CD4-positive, alpha-beta T cell treated with Interleukin-6 at 100 ng/mL for 8 hours (primary cell): Measurements from ENCODE around the gene MITF.

ENCODE experiments used
- DNase-seq: peaks from one replicate; pipeline ENCODE4 v3.0.0-alpha.2; 2020; ENCODE audit warnings: mixed read lengths, low spot score

MITF gene

DNA sequence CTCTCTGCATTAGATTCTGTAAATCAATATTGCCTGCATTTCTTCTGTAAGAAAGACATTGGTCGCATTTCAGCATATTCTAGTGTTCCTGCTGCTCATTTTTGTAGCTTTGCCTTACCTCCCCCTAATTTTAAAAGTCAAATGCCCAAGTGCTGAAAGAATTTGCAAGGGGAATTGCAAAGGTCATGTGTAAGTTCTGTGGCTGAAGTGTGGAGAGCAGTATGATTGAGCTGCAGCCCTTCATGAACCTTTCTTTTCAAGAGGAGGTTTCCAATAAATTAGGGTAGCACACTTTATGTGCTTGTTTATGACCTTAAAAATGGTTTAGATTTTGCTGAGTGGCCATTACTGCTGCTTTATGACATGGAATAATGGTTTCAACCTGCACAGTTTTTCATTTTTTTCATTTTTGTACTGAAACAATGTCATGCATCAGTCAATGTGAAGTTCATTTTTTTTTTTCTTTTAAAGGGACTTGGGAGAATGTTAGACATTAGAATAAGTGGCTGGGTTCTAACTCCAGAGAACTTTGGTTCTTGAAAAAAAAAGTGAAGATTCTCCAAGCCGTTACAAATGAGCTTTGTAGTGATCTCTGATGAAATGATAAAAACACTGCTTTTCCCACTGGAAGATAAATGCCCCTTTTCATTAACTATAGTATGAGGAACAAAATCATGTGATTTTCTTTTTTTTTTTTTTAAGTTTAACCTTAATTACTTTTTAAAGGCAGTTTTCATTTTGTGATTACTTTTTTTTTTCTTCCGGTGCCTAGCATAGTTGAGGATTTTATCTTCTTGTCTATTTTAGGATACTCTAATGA, 99.6 kb downstream of the MITF start:
- no peak for DNase-seq

DNA sequence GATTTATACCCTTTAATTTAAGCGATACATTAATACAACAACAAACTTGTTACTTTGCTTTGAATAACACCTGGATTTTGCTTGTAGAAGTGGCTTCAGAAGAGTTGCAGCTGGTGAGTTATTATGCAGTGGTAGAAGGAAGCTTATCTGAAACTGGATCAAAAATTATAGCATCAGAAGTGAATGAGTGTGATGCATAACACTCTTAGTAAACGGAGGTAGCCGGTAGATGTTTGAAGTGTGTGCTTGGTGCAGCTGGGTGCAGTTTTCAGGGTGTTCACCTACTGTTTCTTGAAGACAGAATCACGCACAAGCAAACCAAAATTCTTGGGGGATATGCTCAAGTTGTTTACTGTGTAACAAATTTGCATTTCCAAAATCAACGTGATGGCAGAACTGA, 103.1 kb downstream of the MITF start:
- DNase-seq, result no peak

DNA sequence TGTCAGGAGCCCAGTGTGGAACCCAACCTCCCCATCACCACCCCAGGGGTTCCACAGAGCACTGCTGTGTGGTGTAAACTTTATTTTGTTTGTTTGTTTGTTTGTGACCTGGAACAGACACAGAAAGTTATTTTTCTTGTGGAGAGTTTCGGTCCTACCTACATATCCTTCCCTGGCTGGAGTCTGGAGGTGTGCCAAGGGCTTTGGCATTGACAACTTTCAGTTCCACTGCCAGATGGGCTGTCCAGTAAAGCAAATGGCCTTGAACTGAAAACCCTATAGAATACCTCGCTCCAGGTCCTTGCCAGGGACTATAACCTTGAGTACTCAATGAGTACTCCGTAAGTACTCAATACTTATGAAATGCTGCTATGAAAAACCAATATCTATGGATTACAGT, 103.5 kb downstream of the MITF start:
- DNase-seq, result no peak

DNA sequence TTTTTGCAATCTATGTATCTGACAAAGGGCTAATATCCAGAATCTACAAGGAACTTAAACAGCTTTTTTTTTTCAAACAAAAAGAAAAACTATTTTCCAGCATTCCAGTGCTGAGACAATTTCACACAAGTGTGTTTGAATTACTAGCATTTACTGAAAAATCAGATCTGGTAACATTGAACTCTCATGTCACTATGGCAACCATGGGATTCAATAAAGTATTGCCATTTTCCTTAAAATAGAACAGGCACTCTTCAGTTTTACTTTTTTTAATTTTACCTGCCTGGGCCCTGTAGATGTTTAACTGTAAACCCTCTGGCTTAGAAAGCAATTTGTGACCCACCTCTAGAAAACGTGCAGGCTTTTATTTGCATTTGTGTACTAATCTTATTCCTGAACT, 105.4 kb downstream of the MITF start:
- no peak for DNase-seq

DNA sequence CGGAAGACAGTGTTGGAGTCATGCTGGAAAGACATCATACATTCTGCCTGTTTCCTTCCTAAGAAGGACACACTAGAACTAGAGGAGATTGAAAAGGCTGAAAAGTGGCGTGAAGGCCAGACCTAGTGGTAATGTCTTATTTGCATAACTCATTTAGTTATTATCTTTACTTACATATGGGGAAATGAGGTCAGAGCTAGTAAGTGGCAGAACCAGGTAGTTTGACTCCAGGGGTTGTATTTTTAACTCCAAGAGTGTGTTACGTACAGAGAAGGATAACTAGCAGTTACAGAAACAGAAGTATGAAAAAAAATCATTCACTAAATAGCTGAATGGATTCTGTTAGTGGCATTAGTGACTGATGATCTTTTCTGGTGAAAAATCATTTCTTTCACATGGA, 108.0 kb downstream of the MITF start:
- no peak for DNase-seq

DNA sequence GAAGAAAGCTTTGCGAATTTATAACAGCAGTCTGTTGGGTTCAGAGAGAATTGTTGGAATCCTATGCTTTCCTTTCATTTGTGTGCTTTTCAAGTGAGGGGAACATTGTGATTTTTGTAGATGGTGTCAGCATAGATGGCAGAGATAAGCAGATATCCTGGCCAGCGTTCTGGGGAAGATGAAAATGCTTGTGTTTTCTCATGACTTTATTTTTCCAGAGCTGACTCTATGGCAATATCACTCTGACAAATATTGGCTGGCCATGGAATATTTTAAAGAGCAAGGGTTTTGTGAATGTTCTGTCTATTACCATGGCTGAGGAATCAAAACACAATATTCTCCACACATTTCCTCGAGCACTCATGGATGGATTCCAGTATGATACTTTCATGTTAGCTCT, 108.8 kb downstream of the MITF start:
- no peak for DNase-seq

DNA sequence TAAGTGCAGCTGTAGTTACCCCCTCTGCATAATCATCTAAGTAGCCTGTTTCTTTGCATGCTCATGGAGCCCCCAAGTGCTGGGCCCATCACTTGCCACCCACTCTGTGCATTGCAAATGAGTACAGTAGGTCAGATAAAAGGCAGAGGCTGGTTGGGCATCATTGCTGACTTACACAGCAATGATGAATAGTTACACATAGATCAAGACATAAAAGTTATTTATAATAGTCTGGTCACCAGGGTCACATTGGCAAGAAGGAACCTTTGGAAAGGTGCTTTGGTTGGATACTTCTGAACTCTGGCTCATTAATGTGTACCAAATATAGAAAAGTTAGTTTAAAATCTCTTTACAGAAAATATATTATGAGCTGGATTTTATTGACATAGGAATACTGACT, 111.6 kb downstream of the MITF start:
- no peak for DNase-seq

DNA sequence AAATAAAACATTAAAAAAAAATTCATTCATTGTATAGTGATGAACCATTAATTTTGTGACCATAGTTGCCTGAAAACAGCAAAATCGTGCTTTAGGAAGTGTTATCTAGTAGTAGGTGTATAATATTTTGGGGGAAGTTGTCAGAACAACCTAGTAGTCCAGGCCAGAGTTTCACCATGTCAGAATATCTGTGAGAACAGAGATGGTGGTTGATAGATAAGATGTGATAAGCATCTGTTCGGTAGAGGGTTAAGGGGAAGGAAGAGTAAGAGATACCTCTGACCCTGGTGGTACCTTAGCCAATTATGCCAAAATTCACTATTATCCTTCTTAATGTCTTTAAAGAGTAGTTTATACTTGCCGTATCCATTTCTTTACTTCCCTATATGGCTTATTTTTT, 113.8 kb downstream of the MITF start:
- no peak for DNase-seq

DNA sequence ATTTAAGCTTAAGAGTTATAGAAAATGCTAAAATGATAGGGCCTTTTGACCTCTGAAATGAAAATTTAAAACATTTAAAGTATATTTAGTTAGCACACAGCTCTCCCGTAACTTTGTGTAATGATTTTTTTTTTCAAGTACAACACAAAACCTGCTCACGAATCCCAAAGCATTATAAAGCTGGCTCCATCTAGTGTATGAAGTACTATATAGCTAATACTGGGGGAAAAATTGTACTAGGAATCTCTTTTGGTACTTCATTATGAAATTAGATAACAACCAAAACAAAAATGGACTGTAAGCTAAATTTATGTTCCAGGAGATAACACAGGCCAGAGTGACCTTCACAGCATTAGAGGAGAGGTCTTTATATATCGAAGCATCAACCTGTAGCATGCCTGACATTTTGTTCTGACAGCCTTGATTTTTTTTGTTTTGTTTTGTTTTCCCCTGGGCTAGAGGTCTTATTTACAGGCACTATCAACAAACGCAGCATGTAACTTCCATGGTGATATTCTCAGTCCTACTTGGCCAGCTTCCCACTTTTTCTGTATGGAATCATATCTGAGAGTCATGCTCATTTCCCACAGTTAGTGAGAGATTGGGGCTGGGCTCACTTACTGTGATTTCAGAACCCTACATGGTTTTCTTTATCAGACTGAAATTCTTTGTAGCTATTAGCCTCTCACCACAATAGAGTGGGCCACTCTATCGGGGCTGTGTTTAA, 116.3 kb downstream of the MITF start:
- DNase-seq, result no peak

DNA sequence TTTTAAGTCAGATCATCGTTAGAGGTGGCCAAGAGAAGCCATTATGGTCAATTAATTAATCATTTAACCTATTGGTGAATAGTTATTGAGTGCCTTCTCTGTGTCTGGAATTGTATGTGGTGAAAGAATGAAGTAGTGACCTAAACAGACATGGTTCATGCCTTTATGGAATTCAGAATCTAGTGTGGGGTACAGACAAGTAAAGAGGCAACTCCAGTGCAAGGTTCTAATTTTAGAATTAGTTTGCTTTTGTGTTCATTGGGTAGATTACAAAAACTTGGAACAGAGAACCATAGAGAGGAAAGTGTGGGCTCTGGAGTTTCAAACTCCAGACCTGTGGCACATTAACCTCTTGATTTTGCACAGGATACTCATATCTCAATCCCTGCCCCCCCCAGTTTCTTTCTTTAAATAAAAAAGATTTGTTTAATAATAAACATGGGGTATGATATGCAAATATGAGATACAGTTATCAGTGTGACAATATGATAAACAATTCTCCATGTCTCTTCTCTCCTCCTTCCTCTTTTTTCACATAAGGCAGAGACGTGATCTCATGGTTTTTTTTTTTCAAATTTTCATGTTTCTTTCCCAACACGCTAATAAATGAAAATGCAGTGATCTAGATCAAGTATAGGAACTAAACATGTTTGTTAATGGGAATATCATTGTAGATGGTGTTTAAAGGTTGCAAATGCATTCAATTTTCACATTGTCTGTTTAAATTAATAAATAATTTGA, 117.9 kb downstream of the MITF start:
- DNase-seq, result no peak

DNA sequence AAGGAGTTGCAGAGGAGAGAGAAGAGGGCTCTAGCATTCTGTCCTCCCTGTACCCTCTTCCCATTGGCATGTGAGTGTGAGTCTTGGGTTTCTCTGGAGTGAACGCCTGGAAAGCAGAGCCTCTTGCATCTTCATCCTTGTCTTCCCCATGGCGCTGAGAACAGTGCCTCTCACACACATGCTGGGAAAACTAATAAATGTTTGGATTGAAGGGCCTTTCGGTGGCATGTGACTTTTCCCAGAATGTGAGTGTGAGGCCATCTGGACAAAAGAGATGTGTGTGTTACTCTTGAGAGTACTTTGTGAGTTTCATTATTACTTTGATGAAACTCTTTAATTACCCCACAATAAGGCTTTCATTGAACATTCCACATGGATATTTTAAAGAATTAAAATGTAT, 122.3 kb downstream of the MITF start:
- DNase-seq, result no peak

DNA sequence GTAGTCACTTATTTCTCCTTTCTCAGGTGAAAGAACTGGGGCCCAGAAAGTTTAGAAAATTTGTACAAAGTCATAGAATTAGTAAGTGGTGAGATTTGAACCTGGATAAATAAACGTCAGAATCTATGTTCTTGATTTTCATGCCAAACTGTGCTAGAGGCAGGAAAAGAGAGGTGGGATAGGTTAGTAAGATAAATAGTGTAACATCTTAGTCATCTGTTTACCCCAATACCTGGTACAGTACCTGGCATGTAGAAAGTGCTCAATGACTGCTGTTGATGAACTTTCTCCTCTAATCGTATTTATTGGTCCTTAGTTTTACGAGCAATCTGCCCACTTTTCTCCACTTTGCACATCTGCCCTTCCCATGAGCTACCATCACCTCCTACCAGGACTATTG, 124.9 kb downstream of the MITF start:
- DNase-seq, result no peak

DNA sequence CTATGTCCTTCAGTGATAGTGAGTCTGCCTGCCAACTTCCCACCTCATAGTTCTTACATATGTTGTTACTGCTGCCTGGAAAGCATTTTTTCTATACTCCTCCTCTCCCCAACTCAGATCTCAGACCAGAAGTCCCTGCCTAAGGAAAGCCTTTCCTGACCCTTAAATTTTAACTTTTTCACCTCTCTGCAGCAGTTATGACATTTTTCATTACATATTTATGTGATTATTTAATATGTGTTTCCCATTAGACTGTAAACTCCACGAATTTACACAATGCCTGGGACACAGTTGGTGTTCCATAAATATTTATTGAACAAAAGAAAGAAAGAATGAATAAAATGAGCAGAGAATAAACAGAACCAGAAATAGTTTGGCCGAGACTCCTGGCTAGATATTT, 125.5 kb downstream of the MITF start:
- no peak for DNase-seq

DNA sequence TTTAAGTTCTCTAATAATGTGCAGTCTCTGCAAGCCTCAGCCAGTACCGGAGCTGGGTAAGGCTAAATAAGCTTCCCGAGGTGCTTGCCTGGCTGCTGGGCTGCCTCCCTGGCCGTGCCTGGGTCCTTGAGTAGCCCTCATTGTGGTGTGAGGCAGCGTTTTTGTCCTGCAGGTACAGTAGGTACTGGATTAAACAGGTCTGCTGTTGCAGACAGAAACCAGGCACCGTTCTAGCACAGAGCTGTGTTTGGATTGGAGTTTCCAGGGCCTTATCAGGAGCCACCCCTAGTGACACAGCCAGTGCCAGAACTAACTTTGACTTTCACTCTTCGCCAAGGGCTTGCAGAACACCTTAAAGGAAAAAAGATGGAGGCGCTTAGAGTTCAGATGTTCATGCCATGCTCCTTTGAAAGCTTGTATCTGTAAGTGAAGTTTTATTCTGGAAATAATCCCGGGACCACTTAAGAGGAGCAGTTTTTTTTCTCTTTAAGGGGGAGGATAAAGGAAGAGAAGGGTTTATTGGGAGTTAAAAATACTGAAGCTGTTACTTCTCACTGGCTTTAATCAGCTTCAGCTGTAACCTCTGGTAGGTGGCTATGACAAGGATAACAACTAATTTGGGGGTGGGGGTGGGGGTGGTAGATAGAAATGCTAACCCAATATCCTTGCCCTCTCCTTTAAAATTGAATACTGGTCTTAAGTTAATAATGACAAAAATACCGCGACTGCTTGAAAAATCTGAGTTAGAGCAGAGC, 126.8 kb downstream of the MITF start:
- DNase-seq, result no peak

DNA sequence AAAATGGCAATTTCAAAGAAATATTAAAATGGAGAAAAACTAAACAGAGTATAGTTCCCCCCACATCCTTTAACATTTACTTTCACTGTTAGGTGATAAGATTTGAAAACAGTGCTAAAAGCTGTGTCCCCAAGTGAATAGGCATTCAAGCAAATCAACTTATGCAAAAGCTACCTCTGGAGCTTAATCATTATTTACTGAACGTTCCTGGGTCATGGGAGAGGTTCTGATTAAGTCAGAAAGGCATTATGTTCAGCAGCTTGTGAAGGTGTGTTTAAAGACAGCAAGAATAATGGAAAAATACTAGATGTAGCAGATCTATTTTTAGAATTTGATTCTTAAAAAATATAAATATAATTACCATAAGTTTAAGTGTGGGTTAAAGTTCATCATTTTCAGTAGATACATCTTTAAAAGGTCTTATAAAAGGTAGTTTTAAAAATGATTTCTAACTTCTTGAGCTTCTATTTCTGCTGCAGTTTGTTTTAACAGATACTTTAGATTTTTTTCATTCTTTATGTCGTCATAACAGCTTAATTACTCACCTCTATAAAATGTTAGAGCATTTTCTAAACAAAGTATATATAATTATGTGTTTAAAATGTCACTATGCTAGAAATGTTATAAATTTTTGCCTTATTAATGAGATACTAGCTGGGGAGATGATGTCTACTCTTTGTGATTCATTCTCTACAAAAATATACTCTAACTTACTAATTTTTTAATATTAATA, 127.9 kb downstream of the MITF start:
- no peak for DNase-seq

DNA sequence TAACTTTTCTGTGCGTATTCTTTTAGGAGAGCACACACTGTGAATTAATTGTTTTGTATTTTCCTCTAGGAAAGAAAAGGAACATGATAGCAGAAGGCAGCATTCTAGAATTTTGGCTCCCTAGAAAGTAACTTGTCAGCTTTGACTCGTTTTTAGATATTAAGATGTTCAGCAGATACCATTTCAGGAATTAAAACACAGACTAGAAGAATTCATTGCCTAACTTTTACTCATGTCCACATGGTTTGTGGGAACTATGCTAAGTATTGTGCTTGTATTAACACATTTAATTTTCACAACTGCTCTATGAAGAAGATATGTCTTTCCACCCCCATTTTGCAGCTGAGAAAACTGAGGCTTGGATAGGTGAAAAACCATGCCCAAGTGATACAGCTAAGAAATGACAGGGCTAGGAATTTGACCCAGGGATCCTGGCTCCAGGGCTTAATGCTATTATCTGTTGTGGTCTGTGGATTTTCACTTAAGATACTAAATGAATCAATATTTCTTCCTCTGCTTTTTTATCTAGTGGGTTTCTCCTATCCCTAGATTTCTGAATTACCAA, 128.8 kb downstream of the MITF start:
- no peak for DNase-seq

DNA sequence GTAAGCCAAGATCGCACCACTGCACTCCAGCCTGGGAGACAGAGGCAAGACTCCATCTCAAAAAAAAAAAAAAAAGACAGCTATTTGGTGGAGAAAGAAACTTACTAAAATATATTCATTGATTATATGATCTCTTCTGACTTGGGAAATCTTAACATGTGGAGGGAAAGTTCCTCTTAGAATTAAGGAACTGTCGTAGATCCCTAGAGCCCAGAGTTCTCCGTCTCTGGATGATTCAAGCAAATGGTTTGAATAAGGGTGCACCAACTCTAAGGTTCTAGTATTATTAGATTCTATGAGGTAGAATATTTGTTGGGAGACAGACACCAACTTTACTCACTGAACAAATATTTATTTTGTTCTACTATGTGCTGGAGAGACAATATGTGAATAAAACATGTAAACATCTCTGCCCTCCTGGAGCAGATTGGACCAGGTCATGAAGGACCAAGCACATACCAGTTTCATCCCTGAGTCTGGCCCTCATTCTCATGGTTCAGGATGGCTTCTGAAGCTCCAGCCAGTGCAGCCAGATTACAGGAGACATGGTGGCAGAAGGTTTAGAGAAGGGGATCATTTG, 129.7 kb downstream of the MITF start:
- no peak for DNase-seq

DNA sequence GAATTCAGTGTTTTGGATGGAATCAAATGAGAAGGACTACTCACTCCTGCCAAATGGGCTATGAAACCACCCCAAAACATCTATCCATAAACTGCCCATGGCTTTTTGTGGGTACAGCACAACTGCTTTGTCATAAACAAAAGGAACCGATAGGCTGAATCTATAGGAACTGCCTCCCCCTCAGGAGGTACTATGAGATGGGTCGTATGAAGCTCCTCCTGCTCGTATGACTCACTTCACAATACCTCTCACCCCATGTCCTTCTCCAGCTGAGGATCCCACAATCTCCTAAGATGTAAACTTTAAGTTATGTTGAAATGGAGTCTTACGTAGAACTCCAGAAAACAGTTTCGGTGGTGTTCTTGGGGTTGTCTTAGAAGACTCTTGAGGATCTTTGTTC, 130.4 kb downstream of the MITF start:
- DNase-seq, result no peak

DNA sequence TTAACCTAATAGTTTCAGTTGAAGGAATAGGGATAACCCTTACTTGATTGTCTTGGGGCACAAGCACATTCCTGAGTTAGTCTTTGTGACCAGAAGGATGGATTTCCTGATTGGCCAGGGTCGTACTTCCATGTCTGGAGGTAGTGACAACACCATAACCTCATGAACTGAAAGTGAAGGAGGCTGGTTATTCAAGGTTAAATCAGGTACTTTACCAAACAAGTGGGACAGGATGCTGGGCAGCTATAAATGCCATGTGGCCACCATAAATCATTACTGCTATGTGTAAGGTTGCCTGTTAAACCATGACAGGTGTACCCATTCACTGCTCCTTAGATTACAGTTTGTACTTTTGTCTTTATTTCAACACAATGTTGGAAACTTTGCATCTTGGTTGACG, 132.0 kb downstream of the MITF start:
- no peak for DNase-seq

DNA sequence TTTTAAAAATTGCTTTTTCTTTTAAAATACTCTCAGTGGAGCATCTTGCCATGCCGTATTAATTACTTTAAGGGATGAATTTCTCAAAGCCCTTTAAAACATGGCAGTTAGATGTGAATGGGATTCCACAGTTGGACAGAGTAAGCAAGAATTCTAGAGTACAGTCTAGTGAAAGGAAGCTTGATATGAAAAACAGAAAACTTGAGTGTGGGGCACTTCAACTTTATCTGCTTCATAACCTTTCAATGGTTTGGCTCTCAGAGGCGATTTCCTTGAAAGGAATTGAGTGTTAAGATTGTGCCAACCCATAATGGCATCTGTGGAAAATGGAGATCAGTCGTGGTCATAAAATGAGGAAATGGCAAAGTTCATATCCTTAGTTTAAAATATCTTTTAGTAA, 132.6 kb downstream of the MITF start:
- no peak for DNase-seq
